Aorta (tissue), 5 donors: ENCODE results near the gene HTR3C. TPM values are rescaled to one million over a fixed set of nuclear protein-coding genes. Genes with fewer than 3 reads are reported as not detected.

Source experiments
- ATAC-seq: fragments of 200-7000 bp; cut with Tn5 transposase; one replicate; pipeline ENCODE4 v1.9.1; 2022; ENCODE audit warnings: moderate library complexity; ENCODE audit not compliant: low FRiP score
- DNase-seq, 2 donors: peaks; one replicate each; pipeline ENCODE4 v3.0.0-alpha.2; 2020
- H3K27ac ChIP-seq, 2 donors: one replicate each; pipeline ENCODE4 v1.5.1; 2013; ENCODE audit warnings: low read length in 2 of 2, mild to moderate bottlenecking in 2 of 2, moderate library complexity in 2 of 2, control low read depth in 1 of 2, inconsistent platforms in 1 of 2, low read depth in 1 of 2
- H3K27me3 ChIP-seq, 2 donors: one replicate each; pipeline ENCODE4 v1.6.1; 2013; ENCODE audit warnings: control low read depth in 1 of 2, low read length in 1 of 2, mild to moderate bottlenecking in 1 of 2, moderate library complexity in 1 of 2; ENCODE audit not compliant: insufficient read depth in 2 of 2, control insufficient read depth in 1 of 2
- H3K36me3 ChIP-seq, 2 donors: one replicate each; pipeline ENCODE4 v1.6.1; 2013; ENCODE audit warnings: control low read depth in 1 of 2, low read length in 1 of 2, mild to moderate bottlenecking in 1 of 2; ENCODE audit not compliant: insufficient read depth in 2 of 2, control insufficient read depth in 1 of 2
- H3K4me1 ChIP-seq, 2 donors: one replicate each; pipeline ENCODE4 v1.6.1; 2013; ENCODE audit warnings: low read length in 2 of 2, control low read depth in 1 of 2, mild to moderate bottlenecking in 1 of 2, moderate library complexity in 1 of 2; ENCODE audit not compliant: insufficient read depth in 2 of 2, control insufficient read depth in 1 of 2
- H3K4me3 ChIP-seq, 2 donors: one replicate each; pipeline ENCODE4 v1.5.1; 2013; ENCODE audit warnings: low read length in 2 of 2, control low read depth in 1 of 2, mild to moderate bottlenecking in 1 of 2
- H3K9me3 ChIP-seq: one replicate; pipeline ENCODE4 v1.6.1; 2013; ENCODE audit warnings: mild to moderate bottlenecking, low read length; ENCODE audit not compliant: control insufficient read depth
- WGBS, 2 donors: extraction: QIAGEN DNeasy Blood & Tissue Kit; methylation state at CpG; one replicate each; pipeline ENCODE4 v1.1.7; 2013; 5-methylcytosine and 5-hydroxymethylcytosine counted together
- intact Hi-C, 2 donors: fragments of 100-400 bp; cut with DNase I; formaldehyde crosslinking; loops; one replicate each; pipeline versions ENCODE4 v1.14.2 to v1.15.0; 2022
- polyA plus RNA-seq, 2 donors: library from polyadenylated mRNA; stranded (reverse); fragments of 200-250 nt; gene quantifications; one replicate each; pipeline ENCODE4 v1.2.3, GENCODE V29; 2013
- total RNA-seq, 2 donors: library from RNA; stranded (reverse); fragmentation: NEBNext Ultra II Directional; extraction: Animal tissue kit (Norgen Biotek cat#: 25700); gene quantifications; one replicate each; pipeline ENCODE4 v1.2.1, GENCODE V29; 2021
- donor health status: healthy with polysubstance abuse.
- donor health status: Bipolar disorder and iron deficiency.
- donor health status: DM: no; HTN: no; CAD: no.
- donor health status: DM: no; HTN: no; CAD: no.
- donor health status: DM: yes; HTN: yes; CAD: no.

The HTR3C gene
- total and polyA plus RNA-seq, 4 donors: not detected

DNA sequence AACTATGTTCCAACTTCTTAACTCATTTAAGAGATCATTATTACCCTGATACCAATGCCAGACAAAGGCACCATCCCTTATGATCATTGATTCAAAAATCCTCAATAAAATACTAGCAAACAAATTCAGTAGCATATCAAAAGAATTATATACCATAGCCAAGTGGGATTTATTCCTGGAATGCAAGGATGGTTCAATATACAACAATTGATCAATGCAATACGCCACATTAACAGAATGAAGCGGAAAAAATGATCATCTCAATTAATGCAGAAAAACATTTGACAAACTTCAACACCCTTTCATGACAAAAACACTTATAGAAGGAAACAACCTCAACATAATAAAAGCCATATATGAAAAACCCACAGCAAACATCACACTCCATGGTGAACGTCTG is 39.4 kb downstream of the HTR3C start:
- no peaks in the 10 kb centered on the region for H3K4me1 ChIP-seq
- H3K27ac ChIP-seq: no peak overlapping the region
- H3K4me3 ChIP-seq: no peak overlapping the region
- 88 to 92% methylated on average over 3 of the region's 3 CpGs for WGBS, 2 donors
- DNase-seq: no peak
- intact Hi-C loops: no loop called here
- H3K27me3 ChIP-seq: no peaks in the 10 kb centered on the region
- no peak for ATAC-seq
- no peaks in the 10 kb centered on the region for H3K36me3 ChIP-seq
- H3K9me3 ChIP-seq: peaks cover 5% of the 10 kb centered on the region

DNA sequence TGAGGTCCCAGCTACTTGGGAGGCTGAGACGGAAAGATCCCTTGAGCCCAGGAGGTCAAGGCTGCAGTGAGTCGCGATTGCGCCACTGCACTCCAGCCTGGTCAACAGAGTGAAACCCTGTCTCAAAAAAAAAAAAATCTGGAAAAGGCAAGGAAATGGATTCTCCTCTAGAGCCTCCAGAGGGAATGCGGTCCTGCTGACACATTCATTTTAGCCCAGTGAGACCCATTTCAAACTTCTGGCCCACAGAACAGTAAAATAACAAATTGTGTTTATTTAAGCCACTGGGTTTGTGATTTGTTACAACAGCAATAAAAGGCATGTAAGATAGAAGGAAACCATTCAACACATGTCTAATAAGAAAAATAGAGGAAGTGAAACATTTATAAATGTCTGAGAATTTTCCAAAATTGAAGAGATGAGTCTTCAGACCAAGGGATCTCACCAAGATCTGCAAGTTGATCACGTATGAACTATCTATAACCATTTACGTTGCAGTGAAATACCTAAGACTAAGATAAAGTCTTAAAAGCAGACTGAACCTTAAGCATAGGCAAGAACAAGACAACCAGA is 44.0 kb downstream of the HTR3C start, which contains the start of gene HTR3E:
Gene HTR3E, plus strand, starts transcription at position 254 of the 573 bp plus-strand sequence. CDS start 466 bp downstream, outside the sequence.
- intact Hi-C loops: no loop called here
- Histone ChIP-seq H3K27ac (no peak within 1 kb of the TSS), H3K4me3 (no peak within 1 kb of the TSS), H3K36me3 (no peaks in the 10 kb centered on the region), H3K9me3 (peaks cover 4% of the 10 kb centered on the region), H3K4me1 (no peaks in the 10 kb centered on the region), H3K27me3 (no peaks in the 10 kb centered on the region)
- 42 to 50% methylated on average over 7 of the region's 7 CpGs for WGBS, 2 donors
- no peak for DNase-seq
- ATAC-seq: no peak

DNA sequence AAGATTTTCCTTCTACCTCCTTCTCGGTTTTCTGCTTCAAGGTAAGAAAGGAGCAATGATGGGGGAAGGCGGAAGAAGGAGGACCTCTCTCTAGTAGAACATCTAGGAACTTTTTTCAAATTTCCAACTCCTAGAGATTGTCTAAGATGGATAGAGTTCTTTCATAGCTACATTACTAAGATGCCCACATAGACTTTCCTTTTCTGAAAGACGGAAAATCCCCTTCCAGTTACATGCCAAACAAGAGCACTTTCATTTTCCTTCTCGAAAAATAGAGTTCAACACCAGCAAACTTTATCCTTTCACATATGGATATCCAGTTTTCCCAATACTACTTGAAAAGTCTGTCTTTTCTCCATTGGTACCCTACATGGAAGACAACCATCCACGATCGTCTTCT is 44.7 kb downstream of the HTR3C start:
- ATAC-seq: no peak
- 84 to 87% methylated on average over 6 of the region's 6 CpGs for WGBS, 2 donors
- Histone ChIP-seq H3K4me1 (no peaks in the 10 kb centered on the region), H3K36me3 (no peaks in the 10 kb centered on the region), H3K4me3 (no peak overlapping the region), H3K27ac (no peak overlapping the region), H3K27me3 (no peaks in the 10 kb centered on the region), H3K9me3 (peaks cover 2% of the 10 kb centered on the region)
- DNase-seq: no peak
- intact Hi-C loops: no loop called here

DNA sequence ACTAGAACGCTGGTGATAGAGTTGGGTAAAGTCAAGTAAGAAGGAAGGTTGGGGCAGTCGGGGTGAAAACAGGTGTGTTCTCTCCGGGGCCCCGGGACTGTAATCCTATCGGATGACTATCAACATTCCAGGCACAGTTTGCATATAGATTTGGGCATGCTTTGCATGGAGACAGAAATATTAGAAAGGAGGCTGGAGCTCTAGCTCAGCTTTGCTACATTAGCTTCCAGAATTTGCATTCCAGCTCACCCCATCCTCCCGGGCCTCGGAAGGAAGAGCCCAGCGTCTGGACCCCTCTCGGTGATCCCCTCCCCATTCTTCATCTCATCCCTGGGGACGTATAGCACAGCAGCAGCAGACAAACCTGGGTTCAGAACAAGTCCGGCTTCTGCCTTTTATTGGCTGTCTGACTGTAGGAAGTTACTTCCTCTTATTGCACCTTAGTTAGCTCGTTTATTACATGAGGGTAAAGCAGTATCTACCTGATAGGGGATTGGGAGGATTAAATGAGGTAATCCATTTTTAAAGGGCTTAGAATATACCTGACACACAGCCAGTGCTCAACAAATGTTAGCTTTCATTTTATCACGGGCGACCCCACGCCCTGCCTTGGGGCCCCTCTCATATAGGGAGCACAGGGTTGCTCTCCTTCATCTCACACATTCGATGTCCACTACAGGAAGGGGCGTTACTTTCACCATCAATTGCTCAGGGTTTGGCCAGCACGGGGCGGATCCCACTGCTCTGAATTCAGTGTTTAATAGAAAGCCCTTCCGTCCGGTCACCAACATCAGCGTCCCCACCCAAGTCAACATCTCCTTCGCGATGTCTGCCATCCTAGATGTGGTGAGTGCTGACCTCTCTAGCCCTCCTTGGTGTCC is 47.2 kb downstream of the HTR3C start:
- no peak overlapping the region for H3K4me3 ChIP-seq
- no peaks in the 10 kb centered on the region for H3K27me3 ChIP-seq
- no peaks in the 10 kb centered on the region for H3K4me1 ChIP-seq
- no peak overlapping the region for H3K27ac ChIP-seq
- DNase-seq (no peak), ATAC-seq (no peak)
- intact Hi-C loops: no loop called here
- no peaks in the 10 kb centered on the region for H3K9me3 ChIP-seq
- no peaks in the 10 kb centered on the region for H3K36me3 ChIP-seq
- WGBS, 2 donors: 71 to 74% methylated on average over 24 of the region's 24 CpGs

Other genes starting within 250 kb of the HTR3C start
- gene MAP6D1, start 227.5 kb upstream of the HTR3C start, total RNA-seq: 1 to 10 TPM; 1.7 TPM
- gene MAP6D1, start 227.5 kb upstream of the HTR3C start, polyA plus RNA-seq: not detected
- gene PARL, start 168.2 kb upstream of the HTR3C start, total RNA-seq: 10 to 100 TPM; 49.5 to 56.5 TPM
- gene PARL, start 168.2 kb upstream of the HTR3C start, polyA plus RNA-seq: 10 to 100 TPM; 64.2 to 76.4 TPM
- 10 to 100 TPM; 18.9 to 49.6 TPM for gene ABCC5, start 35.2 kb upstream of the HTR3C start, total RNA-seq
- 10 to 100 TPM; 13.0 to 33.8 TPM for gene ABCC5, start 35.2 kb upstream of the HTR3C start, polyA plus RNA-seq
- not detected for gene HTR3D, start 21.3 kb upstream of the HTR3C start, total RNA-seq
- not detected for gene HTR3D, start 21.3 kb upstream of the HTR3C start, polyA plus RNA-seq
- not detected for gene HTR3E, start 44.0 kb downstream of the HTR3C start, total RNA-seq
- gene HTR3E, start 44.0 kb downstream of the HTR3C start, polyA plus RNA-seq: not detected
- 10 to 100 TPM; 32.2 to 32.9 TPM for gene EIF2B5, start 82.3 kb downstream of the HTR3C start, total RNA-seq
- 10 to 100 TPM; 24.3 to 53.1 TPM for gene EIF2B5, start 82.3 kb downstream of the HTR3C start, polyA plus RNA-seq
- 10 to 100 TPM; 66.7 to 77.1 TPM for gene DVL3, start 102.3 kb downstream of the HTR3C start, total RNA-seq
- gene DVL3, start 102.3 kb downstream of the HTR3C start, polyA plus RNA-seq: 10 to 100 TPM; 13.5 to 55.6 TPM
- gene AP2M1, start 121.8 kb downstream of the HTR3C start, total RNA-seq: 100 to 1,000 TPM; 249 to 250 TPM
- gene AP2M1, start 121.8 kb downstream of the HTR3C start, polyA plus RNA-seq: 100 to 1,000 TPM; 234 to 237 TPM
- 10 to 100 TPM; 44.1 to 57.1 TPM for gene ABCF3, start 133.2 kb downstream of the HTR3C start, total RNA-seq
- 10 to 100 TPM; 30.1 to 75.6 TPM for gene ABCF3, start 133.2 kb downstream of the HTR3C start, polyA plus RNA-seq
- not detected for gene VWA5B2, start 176.5 kb downstream of the HTR3C start, total RNA-seq
- under 1 TPM in 1 of 2 donors, not detected in 1; 0.10 TPM for gene VWA5B2, start 176.5 kb downstream of the HTR3C start, polyA plus RNA-seq
- gene ALG3, start 195.9 kb downstream of the HTR3C start, total RNA-seq: 10 to 100 TPM; 19.4 to 23.9 TPM
- gene ALG3, start 195.9 kb downstream of the HTR3C start, polyA plus RNA-seq: 10 to 100 TPM; 12.5 to 30.7 TPM
- 1 to 10 TPM; 1.5 to 1.8 TPM for gene EEF1AKMT4, start 196.6 kb downstream of the HTR3C start, total RNA-seq
- gene EEF1AKMT4, start 196.6 kb downstream of the HTR3C start, polyA plus RNA-seq: 1 to 10 TPM in 1 of 2 donors, under 1 TPM in 1; 0.41 to 3.0 TPM
- gene CAMK2N2, start 208.5 kb downstream of the HTR3C start, total RNA-seq: under 1 TPM; 0.26 to 0.36 TPM
- gene CAMK2N2, start 208.5 kb downstream of the HTR3C start, polyA plus RNA-seq: not detected
- not detected for gene ECE2, start 223.0 kb downstream of the HTR3C start, total RNA-seq
- not detected for gene ECE2, start 223.0 kb downstream of the HTR3C start, polyA plus RNA-seq
- 100 to 1,000 TPM; 139 to 143 TPM for gene PSMD2, start 246.2 kb downstream of the HTR3C start, total RNA-seq
- gene PSMD2, start 246.2 kb downstream of the HTR3C start, polyA plus RNA-seq: 100 to 1,000 TPM; 116 to 139 TPM